NCI-H2171 (cell line): ENCODE results near the gene KLHDC8A.
A peak's percentile ranks its signal among the peaks of the same experiment; 100 is the strongest.
"Not testable (repeated sequence)": the region's sequence is repeated elsewhere in the genome, so short reads cannot be mapped to it uniquely, and the experiment has no call there.

Experiments
- DNase-seq: peaks from one replicate; lab custom pipeline; 2025; lab: John Stamatoyannopoulos, UW

The KLHDC8A gene

DNA sequence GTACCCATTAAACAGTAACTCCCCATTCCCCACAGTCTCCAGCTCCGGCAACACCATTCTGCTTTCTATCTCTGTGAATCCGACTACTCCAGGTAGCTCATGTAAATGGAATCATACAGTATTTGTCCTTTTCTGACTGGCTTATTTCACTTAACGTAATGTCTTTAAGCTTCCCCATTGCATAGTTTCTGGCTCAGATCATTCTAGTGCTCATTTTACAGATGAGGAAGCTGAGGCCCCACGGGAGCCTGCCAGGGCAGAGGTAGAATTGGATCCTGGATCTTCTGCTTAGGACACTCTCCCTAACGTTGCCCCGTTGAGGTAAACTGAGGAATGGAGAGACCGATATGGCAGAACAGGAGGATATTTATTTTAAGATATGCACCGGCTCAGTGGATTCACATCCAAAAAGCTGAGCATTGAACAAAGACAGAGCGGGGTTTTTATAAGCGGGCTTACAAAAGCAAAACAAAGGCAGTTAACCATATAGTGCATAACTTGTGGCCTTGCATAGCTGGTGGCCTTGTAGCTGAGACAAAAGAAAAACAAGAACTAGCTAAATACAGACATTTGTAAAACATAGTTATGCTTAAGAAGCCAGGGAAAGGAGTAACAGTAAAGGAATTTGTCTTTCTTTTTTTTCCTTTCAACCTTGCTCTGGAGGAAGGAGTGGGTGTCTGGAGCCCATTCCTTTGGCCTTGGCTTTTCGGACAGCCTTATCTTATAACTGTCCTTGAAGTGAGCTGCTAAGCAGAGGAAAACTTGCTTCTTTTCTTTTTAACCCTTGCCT lies 15.3 kb upstream of the KLHDC8A start:
- no peak for DNase-seq

- DNase-seq, result no peak
Measured at GRCh38 chr1:205370780-205371179, 14.1 kb upstream of the KLHDC8A start.

DNA sequence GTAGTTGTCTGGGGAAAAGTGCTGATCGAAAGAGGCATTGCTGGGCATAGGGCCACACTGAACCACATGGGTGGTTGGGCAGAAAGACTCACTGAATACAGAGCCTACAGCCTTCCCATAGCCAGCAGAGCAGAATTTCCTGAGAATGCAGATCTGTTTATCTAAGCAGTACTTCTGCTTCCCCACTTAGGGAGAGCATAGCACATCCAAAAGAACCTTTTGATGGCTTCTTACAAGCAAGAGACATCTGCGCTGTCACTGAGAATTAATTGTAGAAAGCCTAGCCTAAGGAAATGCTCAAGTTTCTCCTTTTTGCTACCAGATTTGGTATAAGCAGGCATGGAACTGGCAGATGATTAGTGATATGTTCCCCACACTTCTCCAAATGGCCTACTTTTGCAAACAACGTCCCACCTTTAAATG lies 13.0 kb upstream of the KLHDC8A start:
- no peak for DNase-seq

DNA sequence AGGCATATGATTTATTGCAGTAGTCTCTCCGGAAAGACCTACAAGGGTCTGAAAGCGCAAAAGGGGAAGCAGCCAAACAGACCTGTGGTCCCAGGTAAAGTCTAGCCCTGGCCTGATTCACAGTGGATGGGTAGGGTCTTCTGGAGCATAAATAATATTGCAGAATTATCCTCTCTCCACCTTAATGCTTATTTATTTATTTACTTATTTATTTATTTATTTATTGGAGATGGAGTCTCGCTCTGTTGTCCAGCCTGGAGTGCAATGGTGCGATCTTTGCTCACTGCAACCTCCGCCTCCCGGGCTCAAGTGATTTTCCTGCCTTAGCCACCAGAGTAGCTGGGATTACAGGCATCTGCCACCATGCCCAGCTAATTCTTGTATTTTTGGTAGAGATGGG lies 11.8 kb upstream of the KLHDC8A start:
- no peak for DNase-seq

DNA sequence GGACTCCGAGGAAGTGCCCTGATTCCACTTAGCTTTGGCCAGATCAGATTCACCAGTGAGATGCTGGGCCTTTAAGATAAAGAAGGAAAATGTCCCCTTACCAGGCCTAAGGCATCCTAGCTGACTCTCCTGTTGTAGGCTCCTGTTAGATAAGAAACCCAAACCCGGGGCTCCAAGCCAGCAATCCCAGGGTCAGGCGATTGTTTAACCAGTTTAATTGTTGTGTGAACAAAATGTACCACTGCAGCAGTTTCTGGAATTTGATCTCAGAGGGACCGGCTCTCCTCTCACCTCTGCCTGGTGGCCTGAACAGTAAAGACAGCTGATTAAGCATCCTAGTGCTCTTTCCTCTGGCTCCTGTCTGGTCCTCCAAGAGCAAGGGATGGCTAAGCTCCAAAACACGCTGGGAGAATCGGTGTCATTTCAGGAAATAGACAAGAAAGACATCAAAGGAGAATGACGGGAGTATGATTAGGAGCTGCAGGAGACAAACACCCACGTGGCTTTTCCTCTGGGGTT lies 9.3 kb upstream of the KLHDC8A start:
- DNase-seq, result no peak

GRCh38 chr1:205365086-205365485 lies 8.4 kb upstream of the KLHDC8A start:
- not testable (repeated sequence) for DNase-seq

DNA sequence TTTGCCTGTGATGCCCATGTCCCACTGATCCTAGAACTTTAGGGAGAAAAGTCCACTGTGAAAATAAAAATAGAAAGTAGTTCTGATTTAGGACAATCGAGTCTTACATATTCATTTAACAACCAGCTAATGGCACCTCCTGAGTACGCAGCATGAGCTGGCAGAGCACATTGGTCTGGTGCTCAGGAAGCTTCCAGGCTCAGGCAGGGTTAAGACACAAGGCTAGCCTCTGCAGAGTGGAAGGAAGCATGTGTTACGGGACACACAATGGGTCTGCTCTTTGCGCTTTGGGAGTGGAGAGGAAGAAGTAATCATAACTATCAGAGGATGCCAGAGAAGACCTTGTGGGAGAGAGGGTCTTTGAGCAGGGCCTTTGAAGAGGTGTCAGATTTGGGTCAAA lies 4.2 kb upstream of the KLHDC8A start:
- no peak for DNase-seq

GRCh38 chr1:205359771-205360565 lies 3.2 kb upstream of the KLHDC8A start:
- DNase-seq, result no peak

GRCh38 chr1:205358579-205358978 lies 1.9 kb upstream of the KLHDC8A start:
- no peak for DNase-seq

GRCh38 chr1:205357567-205357966 lies 845 bp upstream of the KLHDC8A start:
- DNase-seq, result no peak

- DNase-seq, result no peak
Measured at GRCh38 chr1:205355075-205355453, 1.7 kb downstream of the KLHDC8A start.

DNA sequence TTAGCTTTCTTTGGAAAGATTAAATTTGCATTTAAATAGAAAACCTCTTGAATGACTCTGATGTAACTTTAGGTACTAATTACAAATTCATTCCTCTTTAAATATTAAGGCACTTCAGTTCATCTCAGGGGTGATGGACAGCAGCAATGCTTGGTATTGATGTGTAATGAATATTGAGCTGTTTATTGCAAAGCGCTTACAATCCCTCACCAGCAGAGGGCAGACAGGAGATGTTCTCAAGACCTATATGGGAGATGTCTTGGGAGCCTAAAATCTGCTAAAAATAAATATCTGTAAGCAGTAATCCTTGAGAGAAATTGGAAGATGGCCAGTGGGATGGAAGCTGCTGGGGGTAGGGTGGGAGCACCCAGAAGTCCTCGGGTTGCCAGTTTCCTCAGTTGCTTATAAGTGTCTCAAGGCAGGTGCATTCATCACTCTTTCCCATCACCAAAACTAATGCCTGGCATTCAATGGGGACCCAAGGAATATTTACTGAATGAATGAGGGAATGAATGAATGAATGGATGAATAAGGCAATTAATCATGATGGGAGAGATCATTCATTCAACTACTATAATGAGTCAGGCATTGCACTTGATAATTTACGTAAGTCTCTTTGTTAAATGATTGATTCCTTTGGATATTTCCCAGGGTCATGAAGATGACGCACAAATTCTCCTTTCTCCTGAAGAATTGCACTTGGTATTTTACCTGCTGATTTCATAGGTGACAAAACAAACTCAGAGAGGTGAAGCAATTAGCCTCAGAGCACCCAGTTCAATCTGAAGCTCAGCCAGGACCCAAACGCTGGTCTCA lies 2.3 kb downstream of the KLHDC8A start:
- peak; percentile 29 for DNase-seq

GRCh38 chr1:205353612-205354011 lies 3.1 kb downstream of the KLHDC8A start:
- DNase-seq, result no peak

- no peak for DNase-seq
Measured at GRCh38 chr1:205353191-205353590, 3.5 kb downstream of the KLHDC8A start.

GRCh38 chr1:205351984-205352713 lies 4.6 kb downstream of the KLHDC8A start:
- DNase-seq, result peak; percentile 100

GRCh38 chr1:205350691-205351141 lies 6.0 kb downstream of the KLHDC8A start:
- peak; percentile 76 for DNase-seq

DNA sequence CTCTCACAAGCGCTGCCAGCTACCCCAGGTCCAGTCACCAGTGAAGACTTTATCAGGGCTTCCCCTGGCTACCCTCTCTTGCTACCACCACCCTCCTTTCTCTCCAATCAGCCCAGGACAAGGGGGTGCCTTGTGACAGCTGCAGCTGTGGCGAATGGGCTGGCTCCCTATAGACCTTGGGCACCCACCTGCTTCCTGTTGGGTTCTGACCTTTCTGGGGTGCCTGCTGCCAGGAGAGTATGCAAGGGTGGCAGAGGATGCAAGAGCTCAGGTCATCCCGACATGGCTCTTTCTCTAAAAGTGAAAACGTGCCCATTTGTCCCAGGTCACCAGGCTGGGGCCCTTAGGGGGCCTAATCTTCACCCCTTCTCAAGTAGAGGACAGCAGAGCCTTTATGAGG lies 6.6 kb downstream of the KLHDC8A start:
- no peak for DNase-seq

- DNase-seq, result no peak
Measured at GRCh38 chr1:205348554-205349487, 7.9 kb downstream of the KLHDC8A start.

DNA sequence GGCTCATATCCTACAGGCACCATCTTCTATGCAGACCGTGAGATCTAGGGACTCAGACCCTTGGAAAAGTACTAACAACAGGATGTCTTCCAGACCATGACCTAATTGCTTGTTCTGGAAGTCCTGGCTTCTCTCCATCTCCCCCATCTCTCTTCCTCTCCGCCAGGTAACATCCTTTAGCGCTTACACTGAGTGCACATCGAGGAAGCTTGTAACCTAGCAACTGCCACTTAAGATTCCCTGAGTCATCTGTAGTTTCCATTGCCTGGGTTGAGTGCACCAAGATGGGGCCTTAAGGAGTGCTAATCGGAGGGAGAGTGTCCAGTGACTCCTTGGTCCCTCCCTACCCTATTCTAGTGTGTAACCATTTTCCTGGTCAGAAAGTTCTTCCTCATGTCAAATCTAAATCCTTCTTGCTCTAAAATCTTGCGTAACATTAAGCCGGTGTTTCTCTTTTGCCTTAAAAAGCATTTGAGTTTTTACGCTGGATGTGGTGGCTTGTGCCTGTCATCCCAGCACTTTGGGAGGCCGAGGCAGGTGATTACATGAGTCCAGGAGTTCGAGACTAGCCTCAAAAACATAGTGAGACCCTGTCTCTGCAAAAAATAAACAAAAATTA lies 9.7 kb downstream of the KLHDC8A start:
- peak; percentile 54 for DNase-seq

DNA sequence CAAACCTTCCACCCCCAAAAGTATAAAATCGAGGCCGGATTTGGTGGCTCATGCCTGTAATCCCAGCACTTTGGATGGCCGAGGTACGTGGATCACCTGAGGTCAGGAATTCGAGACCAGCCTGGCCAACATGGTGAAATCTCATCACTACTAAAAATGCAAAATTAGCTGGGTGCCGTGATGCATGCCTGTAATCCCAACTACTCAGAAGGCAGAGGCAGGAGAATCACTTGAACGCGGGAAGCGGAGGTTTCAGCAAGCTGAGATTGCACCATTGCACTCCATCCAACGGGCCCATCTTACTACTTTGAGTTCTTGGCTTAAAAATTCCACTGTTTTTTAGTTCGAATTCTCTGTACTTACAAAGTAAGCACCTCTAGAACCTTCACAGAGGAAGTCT lies 11.0 kb downstream of the KLHDC8A start:
- DNase-seq, result no peak
